ENCODE results near the gene ZNF662.
A peak's percentile ranks its signal among the peaks of the same experiment; 100 is the strongest.

Gene ZNF662

DNA sequence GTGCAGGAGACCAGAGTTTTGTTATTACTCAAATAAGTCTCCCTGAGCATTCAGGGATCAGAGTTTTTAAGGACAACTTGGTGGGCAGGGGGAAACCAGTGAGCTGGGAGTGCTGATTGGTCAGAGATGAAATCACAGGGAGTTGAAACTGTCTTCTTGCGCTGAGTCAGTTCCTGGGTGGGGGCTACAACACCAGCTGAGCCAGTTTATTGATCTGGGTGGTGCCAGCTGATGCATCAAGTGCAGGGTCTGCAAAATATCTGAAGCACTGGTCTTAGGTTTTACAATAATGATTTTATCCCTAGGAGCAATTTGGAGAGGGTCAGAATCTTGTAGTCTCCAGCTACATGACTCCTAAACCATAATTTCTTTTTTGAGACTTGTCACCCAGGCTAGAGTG lies 13.8 kb upstream of the ZNF662 start:
- no peaks in the 10 kb centered on the region; the same call in 1 of the 2 replicates for H3K27me3 ChIP-seq (replicated peaks; ENCODE audit: control insufficient read depth, insufficient read depth, low read length)
- no peaks in the 10 kb centered on the region for H3K36me3 ChIP-seq (ENCODE audit: control insufficient read depth, insufficient read depth, low read length)
- no peak for DNase-seq (ENCODE audit: extremely low read depth, insufficient read length)
- TF ChIP-seq CTCF (IDR thresholded peaks at IDR 0.05; ENCODE audit: insufficient read depth, low read length, poor library complexity, severe bottlenecking) = no peak
- no peak overlapping the region for H3K4me3 ChIP-seq (replicated peaks; ENCODE audit: low read depth, low read length)

- TF ChIP-seq CTCF (IDR thresholded peaks at IDR 0.05; ENCODE audit: insufficient read depth, low read length, poor library complexity, severe bottlenecking) = no peak
- Histone ChIP-seq H3K36me3 (ENCODE audit: control insufficient read depth, insufficient read depth, low read length) (no peaks in the 10 kb centered on the region), H3K4me3 (replicated peaks; ENCODE audit: low read depth, low read length) (no peak overlapping the region), H3K27me3 (replicated peaks; ENCODE audit: control insufficient read depth, insufficient read depth, low read length) (no peaks in the 10 kb centered on the region; the same call in 1 of the 2 replicates)
- DNase-seq (ENCODE audit: extremely low read depth, insufficient read length) = no peak
Measured at GRCh38 chr3:42892807-42893206, 13.1 kb upstream of the ZNF662 start.

GRCh38 chr3:42894698-42895579 lies 11.0 kb upstream of the ZNF662 start:
- TF ChIP-seq CTCF (IDR thresholded peaks at IDR 0.05; ENCODE audit: insufficient read depth, low read length, poor library complexity, severe bottlenecking) = no peak
- no peaks in the 10 kb centered on the region for H3K27me3 ChIP-seq (replicated peaks; ENCODE audit: control insufficient read depth, insufficient read depth, low read length)
- no peaks in the 10 kb centered on the region for H3K36me3 ChIP-seq (ENCODE audit: control insufficient read depth, insufficient read depth, low read length)
- no peak for DNase-seq (ENCODE audit: extremely low read depth, insufficient read length)
- H3K4me3 ChIP-seq (replicated peaks; ENCODE audit: low read depth, low read length) = no peak overlapping the region

GRCh38 chr3:42895580-42895868 lies 10.4 kb upstream of the ZNF662 start:
- no peak overlapping the region for H3K4me3 ChIP-seq (replicated peaks; ENCODE audit: low read depth, low read length)
- no peak for DNase-seq (ENCODE audit: extremely low read depth, insufficient read length)
- no peaks in the 10 kb centered on the region for H3K36me3 ChIP-seq (ENCODE audit: control insufficient read depth, insufficient read depth, low read length)
- TF ChIP-seq CTCF (IDR thresholded peaks at IDR 0.05; ENCODE audit: insufficient read depth, low read length, poor library complexity, severe bottlenecking) = no peak
- no peaks in the 10 kb centered on the region for H3K27me3 ChIP-seq (replicated peaks; ENCODE audit: control insufficient read depth, insufficient read depth, low read length)

DNA sequence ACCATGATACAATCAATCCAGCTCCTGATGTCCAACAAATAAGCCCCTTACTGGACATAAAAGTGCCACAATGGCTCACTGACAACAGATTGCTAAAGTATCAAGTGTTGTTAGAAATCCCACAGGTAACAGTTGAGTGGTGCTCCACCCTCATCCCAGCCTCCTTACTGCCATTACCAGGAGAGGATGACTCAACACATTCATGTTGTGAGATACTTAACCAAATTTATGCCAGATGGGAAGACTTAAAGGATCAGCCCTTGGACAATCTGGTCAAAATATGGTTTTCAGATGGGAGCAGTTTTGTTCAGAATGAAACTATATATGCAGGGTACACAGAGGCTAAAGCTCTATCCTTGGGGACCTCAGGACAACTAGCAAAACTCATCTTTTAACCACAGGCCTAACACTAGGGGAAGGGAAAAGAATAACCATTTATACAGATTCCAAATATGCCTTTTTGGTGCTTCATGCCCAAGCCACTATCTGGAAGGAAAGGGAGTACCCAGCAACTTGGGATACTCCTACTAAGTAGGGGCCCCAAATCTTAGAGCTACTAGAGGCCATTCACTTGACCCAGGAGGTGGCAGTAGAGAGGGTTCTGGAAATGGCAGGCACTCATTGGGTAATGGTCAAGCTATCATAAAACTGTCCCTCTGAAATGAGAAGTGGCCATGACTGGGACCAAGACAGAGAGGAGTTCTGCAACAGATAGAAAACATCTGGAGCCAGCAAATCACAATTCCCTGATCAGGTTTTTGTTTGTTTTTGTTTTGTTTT lies 6.9 kb upstream of the ZNF662 start:
- Histone ChIP-seq H3K27me3 (replicated peaks; ENCODE audit: control insufficient read depth, insufficient read depth, low read length) (no peaks in the 10 kb centered on the region), H3K4me3 (replicated peaks; ENCODE audit: low read depth, low read length) (no peak overlapping the region), H3K36me3 (ENCODE audit: control insufficient read depth, insufficient read depth, low read length) (no peaks in the 10 kb centered on the region)
- no peak for DNase-seq (ENCODE audit: extremely low read depth, insufficient read length)
- TF ChIP-seq CTCF (IDR thresholded peaks at IDR 0.05; ENCODE audit: insufficient read depth, low read length, poor library complexity, severe bottlenecking) = peak; percentile 13
